K562 (cell line): Measurements from ENCODE around the gene SGK1. TPM values are rescaled to one million over a fixed set of nuclear protein-coding genes. Genes with fewer than 3 reads are reported as not detected.

ENCODE experiments used
- ATAC-seq: fragments of 200-7000 bp; cut with Tn5 transposase; 3 replicates; pipeline ENCODE4 v1.9.1; 2020; ENCODE audit warnings: moderate library complexity
- BruUV-seq: library from RNA; stranded (reverse); fragments of 400-500 nt; replicated peaks from 2 replicates; lab custom pipeline; 2021; lab: Mats Ljungman, UMichigan
- CTCF ChIA-PET: fragments of 300-600 bp; formaldehyde crosslinking; extraction: SDS; loops from one replicate; lab custom pipeline; 2021; ENCODE audit warnings: low intra/inter-chr PET ratio; lab: Yijun Ruan, JAX
- POLR2A ChIA-PET: fragments of 300-600, 350-650 bp; sonication (Branson Sonifier 250); formaldehyde crosslinking; extraction: SDS; loops from one replicate; lab custom pipeline; 2021; ENCODE audit warnings: antibody characterized with exemption, inconsistent platforms; lab: Yijun Ruan, JAX
- DNase-seq, 4 experiments: peaks; one replicate each; pipeline versions ENCODE4 v3.0.0 to v3.0.0-alpha.2; 2011 to 2018; ENCODE audit warnings: low spot score in 3 of 4, mixed read lengths in 3 of 4; ENCODE audit errors: extremely low read depth in 1 of 4
- FAIRE-seq: peaks from 2 replicates; lab custom pipeline; 2011; peaks lifted over from hg19 to GRCh38; lab: Jason Lieb, UNC
- H2AFZ ChIP-seq: 2 replicates; pipeline ENCODE4 v1.6.0; 2011; ENCODE audit warnings: low read depth, low read length, control low read depth, inconsistent platforms
- H3K27ac ChIP-seq: fragments of 200-600 bp; 3 replicates; pipeline ENCODE4 v1.8.0; 2011; ENCODE audit warnings: low read depth, mild to moderate bottlenecking, control low read depth, inconsistent platforms, low read length, moderate library complexity, mixed read lengths; ENCODE audit errors: extremely low read depth
- H3K27me3 ChIP-seq, 2 experiments: fragments of 300-600 bp in 1 of 2; 2 replicates in 1 of 2; 3 replicates in 1 of 2; pipeline versions ENCODE4 v1.6.0 to v1.8.0; 2011; ENCODE audit warnings: inconsistent platforms in 2 of 2, low read length in 2 of 2, mild to moderate bottlenecking in 1 of 2, mixed read lengths in 1 of 2, moderate library complexity in 1 of 2; ENCODE audit not compliant: control insufficient read depth in 2 of 2, insufficient read depth in 2 of 2
- H3K36me3 ChIP-seq: fragments of 300-600 bp; 3 replicates; pipeline ENCODE4 v1.8.0; 2011; ENCODE audit warnings: mild to moderate bottlenecking, low read length, inconsistent platforms; ENCODE audit not compliant: control insufficient read depth, insufficient read depth
- H3K4me1 ChIP-seq, 2 experiments: fragments of 200-600 bp in 1 of 2; replicated peaks in 1 of 2; 2 replicates in 1 of 2; 3 replicates in 1 of 2; pipeline versions ENCODE4 v1.5.1 to v1.8.0; 2011; ENCODE audit warnings: inconsistent platforms in 2 of 2, low read length in 2 of 2, mild to moderate bottlenecking in 1 of 2, mixed read lengths in 1 of 2, moderate library complexity in 1 of 2; ENCODE audit not compliant: control insufficient read depth in 2 of 2, insufficient read depth in 2 of 2
- H3K4me2 ChIP-seq: 2 replicates; pipeline ENCODE4 v1.6.1; 2011; ENCODE audit warnings: low read length, control low read depth, inconsistent platforms, mixed read lengths; ENCODE audit not compliant: insufficient read depth
- H3K4me3 ChIP-seq: fragments of 200-600 bp; sonication (generic), shearing (Covaris generic); 2 replicates; pipeline ENCODE4 v1.5.1; 2016; ENCODE audit warnings: control low read depth, inconsistent platforms
- H3K79me2 ChIP-seq: fragments of 200-600 bp; 3 replicates; pipeline ENCODE4 v1.8.0; 2011; ENCODE audit warnings: low read length, inconsistent platforms; ENCODE audit not compliant: control insufficient read depth, insufficient read depth
- H3K9ac ChIP-seq, 2 experiments: 2 replicates each; pipeline versions ENCODE4 v1.6.0 to v1.6.1; 2011; ENCODE audit warnings: low read depth in 2 of 2, low read length in 2 of 2, control low read depth in 1 of 2, inconsistent platforms in 1 of 2, mild to moderate bottlenecking in 1 of 2, mixed read lengths in 1 of 2; ENCODE audit not compliant: insufficient read depth in 1 of 2
- H3K9me1 ChIP-seq: one replicate; pipeline ENCODE4 v1.6.0; 2011; ENCODE audit warnings: inconsistent platforms, mild to moderate bottlenecking, low read length, moderate library complexity; ENCODE audit not compliant: control insufficient read depth, insufficient read depth
- H3K9me3 ChIP-seq: replicated peaks from 2 replicates; pipeline ENCODE4 v1.5.1; 2011; ENCODE audit warnings: low read depth, low read length, inconsistent platforms; ENCODE audit not compliant: control insufficient read depth, insufficient read depth
- H4K20me1 ChIP-seq: replicated peaks from 2 replicates; pipeline ENCODE4 v1.6.1; 2011; ENCODE audit warnings: low read length, inconsistent platforms, mixed read lengths; ENCODE audit not compliant: control insufficient read depth, insufficient read depth
- CCAR2 ChIP-seq: fragments of 200-400 bp; formaldehyde crosslinking; IDR thresholded peaks from 2 replicates; pipeline ENCODE4 v1.6.1; 2017; ENCODE audit warnings: mild to moderate bottlenecking, low read depth, low read length
- HDAC1 ChIP-seq, 2 experiments: fragments of 450-650 bp; IDR thresholded peaks; 2 replicates each; pipeline ENCODE4 v1.6.1; 2016 to 2017; ENCODE audit warnings: inconsistent platforms in 1 of 2, mild to moderate bottlenecking in 1 of 2, moderate library complexity in 1 of 2
- U2AF1 ChIP-seq: fragments of 200-400 bp; formaldehyde crosslinking; optimal IDR thresholded peaks from 2 replicates; pipeline ENCODE3; 2017; ENCODE audit warnings: mild to moderate bottlenecking, low read depth, low read length, moderate library complexity
- WGBS: fragments of 100-300 bp; shearing (Covaris generic); methylation state at CpG from one replicate; pipeline ENCODE4 v1.1.6; 2016; ENCODE audit warnings: low coverage, mixed read lengths; ENCODE audit not compliant: insufficient coverage; ENCODE audit errors: missing lambda C conversion rate; 5-methylcytosine and 5-hydroxymethylcytosine counted together
- in situ Hi-C: fragments of 300-500 bp; cut with MboI; formaldehyde crosslinking; loops from 4 replicates; pipeline ENCODE4 v1.15.0; 2018; ENCODE audit warnings: inconsistent platforms, mixed read lengths
- intact Hi-C: fragments of 100-400 bp; cut with micrococcal nuclease; formaldehyde crosslinking; loops from 2 replicates; pipeline ENCODE4 v1.14.2; 2022
- polyA plus RNA-seq, 8 experiments: library from polyadenylated mRNA; depleted of rRNA in 4 of 8; stranded (reverse) in 5 of 8; unstranded in 3 of 8; fragments of >200 nt; fragmentation: Nextera tagmentation in 2 of 8; fragmentation: Illumina TruSeq in 1 of 8; extraction: Ambion mirVana in 2 of 8; extraction: Trizol in 1 of 8; gene quantifications; 2 replicates each; pipeline versions ENCODE4 v1.2.1 to v1.2.3, GENCODE V29; 2011 to 2014; ENCODE audit warnings: inconsistent platforms in 1 of 8, missing spikeins in 1 of 8
- total RNA-seq, 7 experiments: library from RNA; depleted of rRNA in 6 of 7; stranded (reverse); fragments of >200 nt in 6 of 7; fragmentation: Illumina TruSeq in 2 of 7; extraction: Trizol in 2 of 7; gene quantifications; 2 replicates each; pipeline versions ENCODE4 v1.2.1 to v1.2.3, GENCODE V29; 2011 to 2021; ENCODE audit warnings: low replicate concordance in 1 of 7
- TF ChIP-seq, protein P1 (sequence below): IDR thresholded peaks from 3 replicates; pipeline ENCODE4 v1.6.1; 2011; ENCODE audit warnings: borderline replicate concordance, mild to moderate bottlenecking; ENCODE audit not compliant: insufficient read length, insufficient read depth

SGK1 gene
- total and polyA plus RNA-seq, 9 of the 15 experiments (the other 6 are each of a cell fraction or from before 2014, with no cell fraction given) = 3.5 to 7.2 (median 3.9) TPM

DNA sequence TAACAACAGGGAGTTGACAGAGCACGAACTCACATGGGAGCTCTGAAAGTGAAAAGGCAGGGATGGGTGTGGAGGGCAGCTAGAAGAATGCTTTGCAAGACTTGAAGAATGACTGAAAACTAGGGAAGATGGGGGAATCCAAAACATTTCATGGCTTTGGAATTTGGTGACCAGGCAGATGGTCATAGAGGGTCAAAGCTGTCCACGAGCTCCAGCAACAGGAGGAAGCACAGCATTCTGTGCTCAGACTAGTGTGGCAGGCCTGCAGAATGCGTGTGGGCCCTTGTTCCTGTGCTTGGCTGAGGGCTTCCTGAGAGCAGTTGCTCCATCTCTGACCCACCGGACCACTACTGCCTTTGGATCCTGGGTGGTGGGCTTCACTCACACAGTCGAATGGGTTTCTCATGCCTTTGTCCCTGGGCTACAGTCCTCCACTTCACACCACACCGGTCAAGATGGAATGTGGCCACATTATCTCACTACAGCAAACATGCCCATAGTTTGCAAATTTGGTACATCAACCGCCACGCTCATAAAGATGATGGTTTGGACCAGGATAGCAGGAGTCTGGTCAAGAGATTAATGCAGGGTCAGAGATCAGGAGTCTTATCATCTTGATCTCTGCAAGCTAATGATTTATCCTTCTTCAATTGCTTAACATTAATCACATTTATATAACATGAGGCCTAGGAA is 100.7 kb downstream of the SGK1 start:
- intact Hi-C loops (no loop called here), in situ Hi-C loops (no loop called here)
- H3K36me3 ChIP-seq = no peaks in the 10 kb centered on the region
- no peaks in the 10 kb centered on the region for H3K9me3 ChIP-seq
- H3K4me1 ChIP-seq = peaks cover 7 to 16% of the 10 kb centered on the region in 2 experiments; a peak in 4 of 5 replicates
- FAIRE-seq (no peak), ATAC-seq (peak; percentile 54), DNase-seq (no peak)
- 76% methylated on average over 7 of the region's 8 CpGs for WGBS
- POLR2A ChIA-PET = no interaction called here
- no peaks in the 10 kb centered on the region for H4K20me1 ChIP-seq
- H3K4me3 ChIP-seq = no peak overlapping the region
- TF ChIP-seq, protein P1, sequence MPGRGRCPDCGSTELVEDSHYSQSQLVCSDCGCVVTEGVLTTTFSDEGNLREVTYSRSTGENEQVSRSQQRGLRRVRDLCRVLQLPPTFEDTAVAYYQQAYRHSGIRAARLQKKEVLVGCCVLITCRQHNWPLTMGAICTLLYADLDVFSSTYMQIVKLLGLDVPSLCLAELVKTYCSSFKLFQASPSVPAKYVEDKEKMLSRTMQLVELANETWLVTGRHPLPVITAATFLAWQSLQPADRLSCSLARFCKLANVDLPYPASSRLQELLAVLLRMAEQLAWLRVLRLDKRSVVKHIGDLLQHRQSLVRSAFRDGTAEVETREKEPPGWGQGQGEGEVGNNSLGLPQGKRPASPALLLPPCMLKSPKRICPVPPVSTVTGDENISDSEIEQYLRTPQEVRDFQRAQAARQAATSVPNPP = no peak
- no peak for TF ChIP-seq CCAR2
- TF ChIP-seq HDAC1 (IDR thresholded peaks at IDR 0.05) = no peak
- TF ChIP-seq U2AF1 = no peak
- H3K27ac ChIP-seq = peak overlapping the region; percentile 27; the same call in 2 of the 3 replicates
- BruUV-seq = no TSS peak
- H3K27me3 ChIP-seq = no peaks in the 10 kb centered on the region
- H2AFZ ChIP-seq = peak overlapping the region; percentile 76
- no peaks in the 10 kb centered on the region for H3K79me2 ChIP-seq
- H3K9me1 ChIP-seq = no peaks in the 10 kb centered on the region
- CTCF ChIA-PET = no interaction called here
- no peak overlapping the region for H3K4me2 ChIP-seq
- 0 out of 4 replicates have a peak overlapping the region, but pooled peaks of 1 of the 2 experiments have one; percentile 64 for H3K9ac ChIP-seq
